GM12875 (cell line): Measurements from ENCODE around the gene ASTN1.

Experiments
- H3K4me3 ChIP-seq: one replicate; pipeline ENCODE4 v1.5.1; 2011; ENCODE audit warnings: low read depth, low read length, control low read depth
- CTCF ChIP-seq: IDR thresholded peaks from 2 replicates; pipeline ENCODE4 v1.5.1; 2011; ENCODE audit warnings: low read depth, mild to moderate bottlenecking, control low read depth, inconsistent platforms, low read length, moderate library complexity, borderline replicate concordance; ENCODE audit not compliant: insufficient read depth

The ASTN1 gene

GRCh38 chr1:177142010-177142409 is 22.5 kb downstream of the ASTN1 start:
- TF ChIP-seq CTCF, result no peak
- no peak overlapping the region for H3K4me3 ChIP-seq

- no peak overlapping the region for H3K4me3 ChIP-seq
Observed at GRCh38 chr1:177138347-177138746, 26.2 kb downstream of the ASTN1 start.

GRCh38 chr1:177137814-177138213 is 26.7 kb downstream of the ASTN1 start:
- TF ChIP-seq CTCF, result no peak
- no peak overlapping the region for H3K4me3 ChIP-seq

More at GRCh38 chr1:177138347-177138746, 26.2 kb downstream of the ASTN1 start:
- no peak for TF ChIP-seq CTCF

GRCh38 chr1:177135250-177135649 is 29.3 kb downstream of the ASTN1 start:
- H3K4me3 ChIP-seq, result no peak overlapping the region
- TF ChIP-seq CTCF, result no peak

- TF ChIP-seq CTCF, result no peak
- no peak overlapping the region for H3K4me3 ChIP-seq
Observed at GRCh38 chr1:177133977-177134538, 30.5 kb downstream of the ASTN1 start.

- TF ChIP-seq CTCF, result no peak
- no peak overlapping the region for H3K4me3 ChIP-seq
Observed at GRCh38 chr1:177132141-177132540, 32.4 kb downstream of the ASTN1 start.

- H3K4me3 ChIP-seq, result no peak overlapping the region
- no peak for TF ChIP-seq CTCF
Observed at GRCh38 chr1:177131723-177132122, 32.8 kb downstream of the ASTN1 start.
